Measurements from ENCODE around the gene TCOF1.
A peak's percentile ranks its signal among the peaks of the same experiment; 100 is the strongest.

TCOF1 gene

DNA sequence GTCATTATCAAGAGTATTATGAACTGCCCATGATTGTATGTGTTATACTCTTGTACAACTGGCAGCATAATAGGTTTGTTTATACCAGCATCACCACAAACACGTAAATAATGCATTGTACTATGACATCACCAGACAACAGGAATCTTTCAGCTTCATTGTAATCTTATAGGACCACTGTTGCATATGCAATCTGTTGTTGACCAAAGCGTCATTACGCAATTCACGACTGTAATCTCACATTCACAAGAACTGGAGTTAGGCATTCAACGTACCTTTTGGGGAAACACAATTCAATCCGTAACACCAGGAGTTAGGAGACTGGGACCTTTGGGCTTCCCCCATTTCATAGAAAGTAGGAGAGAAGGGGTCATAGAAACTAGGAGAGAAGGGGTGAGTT, 34.4 kb upstream of the TCOF1 start:
- DNase-seq = no peak

DNA sequence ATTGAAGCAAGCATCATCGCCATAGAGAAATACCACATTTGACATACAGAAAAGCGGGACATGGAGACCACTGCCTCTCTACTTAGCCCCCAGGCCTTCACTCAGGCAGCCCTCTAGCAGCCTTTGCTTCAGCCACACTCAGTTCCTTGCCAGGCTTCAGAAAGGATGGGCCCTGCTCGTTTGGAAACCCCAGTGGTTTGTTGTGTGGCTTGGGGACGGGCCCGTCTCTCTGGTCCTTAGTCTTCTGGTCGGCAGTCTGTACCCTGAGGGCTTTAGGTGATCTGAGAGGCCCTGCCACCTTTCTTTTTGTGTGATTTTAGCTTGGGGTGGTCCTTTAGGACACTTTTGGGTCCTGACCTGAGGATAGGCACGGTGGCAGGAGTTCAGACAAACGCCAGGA, 33.7 kb upstream of the TCOF1 start:
- no peak for DNase-seq

DNA sequence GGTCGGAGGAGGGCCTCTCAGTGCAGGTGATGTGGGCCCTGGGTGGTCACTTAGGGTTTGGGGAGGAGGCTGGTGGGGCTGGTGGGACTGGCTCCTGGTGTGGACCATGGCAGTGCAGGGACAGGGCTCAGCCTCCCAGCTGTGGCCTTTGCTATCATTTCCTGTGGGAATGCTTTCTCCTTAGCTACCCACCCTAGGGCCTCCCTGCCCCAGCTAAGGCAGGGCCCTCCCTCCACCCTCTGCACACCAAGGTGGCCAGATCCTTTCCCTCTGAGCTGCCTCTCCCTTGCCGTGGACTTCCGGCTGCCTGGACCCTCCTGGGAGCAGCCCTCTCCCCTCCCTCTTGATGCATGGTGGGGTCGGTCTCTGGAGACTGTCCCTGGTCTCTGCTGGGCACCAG, 32.1 kb upstream of the TCOF1 start:
- DNase-seq = no peak

DNA sequence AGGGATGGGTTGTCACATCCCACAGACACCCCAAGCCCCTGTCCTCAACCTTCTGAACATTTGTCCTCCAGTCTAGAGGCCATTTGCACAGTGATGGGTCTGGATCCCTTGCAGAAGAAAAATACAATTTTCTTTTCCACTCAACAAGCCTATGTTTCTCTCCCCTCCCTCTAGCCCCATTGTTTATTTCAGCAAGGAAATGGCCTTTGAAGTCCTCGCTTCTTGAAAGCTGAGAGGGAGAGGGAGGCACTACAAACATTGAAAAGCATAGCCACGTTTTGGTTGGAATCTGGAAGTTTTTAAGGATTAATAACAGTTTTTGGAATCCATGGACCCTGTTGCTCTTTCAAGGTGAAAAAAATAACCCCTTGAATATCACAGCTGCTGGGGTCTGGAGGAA, 30.8 kb upstream of the TCOF1 start:
- DNase-seq = no peak

DNA sequence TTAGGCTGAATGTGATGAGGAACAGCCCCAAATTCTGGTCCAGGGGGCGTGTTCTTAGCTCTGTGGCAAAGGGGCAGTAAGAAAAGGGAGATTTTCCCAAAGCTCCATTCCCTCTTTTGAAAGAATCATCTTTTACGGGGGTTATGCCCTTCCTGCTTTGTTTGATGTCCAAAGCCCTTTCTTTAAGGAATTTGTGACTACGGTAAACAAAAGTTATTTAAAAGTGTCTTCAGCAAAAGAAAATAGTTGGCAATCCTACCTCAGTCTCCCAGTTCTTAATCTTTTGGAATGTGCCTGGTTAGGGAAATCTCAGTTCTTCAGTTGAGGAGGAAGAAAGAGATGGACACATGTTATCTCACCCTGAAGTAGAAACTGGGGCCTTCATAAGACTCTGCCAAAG, 30.4 kb upstream of the TCOF1 start:
- no peak for DNase-seq

DNA sequence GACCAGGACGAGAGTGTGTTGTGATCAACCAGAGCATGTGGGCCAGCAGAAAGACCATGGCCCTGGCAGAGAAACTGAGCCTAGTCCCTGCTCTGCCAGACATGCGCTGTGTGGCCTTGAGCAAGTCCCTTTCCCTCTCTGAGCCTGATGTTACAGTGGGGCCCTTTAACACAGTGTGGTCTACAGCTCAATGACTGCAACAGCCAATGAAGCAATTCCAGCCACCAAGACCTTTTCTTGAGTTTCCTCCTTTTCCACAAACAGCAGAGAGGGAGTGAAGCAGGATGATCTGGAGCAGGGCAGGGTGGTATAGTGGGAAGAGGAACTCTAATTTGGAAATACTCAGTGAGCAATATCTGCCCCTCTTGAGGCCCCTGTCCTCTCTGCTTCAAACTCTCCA, 29.0 kb upstream of the TCOF1 start:
- no peak for DNase-seq

DNA sequence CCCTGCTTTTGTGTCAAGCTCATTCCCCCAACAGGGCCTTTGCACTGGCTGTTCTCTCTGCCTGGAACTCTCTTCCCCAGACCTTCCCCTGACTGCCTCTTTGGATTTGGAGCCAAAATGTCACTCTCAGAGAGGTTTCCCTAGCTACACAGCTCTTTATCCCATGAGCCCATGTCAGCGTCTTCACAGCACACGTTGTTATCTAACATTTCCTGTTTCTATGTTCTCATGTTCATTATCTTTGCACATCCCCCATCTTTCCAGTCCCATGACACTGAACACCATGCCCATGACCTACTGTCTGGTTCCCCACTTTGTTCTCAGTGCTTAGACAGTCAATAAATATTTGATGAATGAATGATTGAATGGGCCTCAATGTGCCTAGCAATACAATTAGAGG, 28.5 kb upstream of the TCOF1 start:
- DNase-seq = no peak

DNA sequence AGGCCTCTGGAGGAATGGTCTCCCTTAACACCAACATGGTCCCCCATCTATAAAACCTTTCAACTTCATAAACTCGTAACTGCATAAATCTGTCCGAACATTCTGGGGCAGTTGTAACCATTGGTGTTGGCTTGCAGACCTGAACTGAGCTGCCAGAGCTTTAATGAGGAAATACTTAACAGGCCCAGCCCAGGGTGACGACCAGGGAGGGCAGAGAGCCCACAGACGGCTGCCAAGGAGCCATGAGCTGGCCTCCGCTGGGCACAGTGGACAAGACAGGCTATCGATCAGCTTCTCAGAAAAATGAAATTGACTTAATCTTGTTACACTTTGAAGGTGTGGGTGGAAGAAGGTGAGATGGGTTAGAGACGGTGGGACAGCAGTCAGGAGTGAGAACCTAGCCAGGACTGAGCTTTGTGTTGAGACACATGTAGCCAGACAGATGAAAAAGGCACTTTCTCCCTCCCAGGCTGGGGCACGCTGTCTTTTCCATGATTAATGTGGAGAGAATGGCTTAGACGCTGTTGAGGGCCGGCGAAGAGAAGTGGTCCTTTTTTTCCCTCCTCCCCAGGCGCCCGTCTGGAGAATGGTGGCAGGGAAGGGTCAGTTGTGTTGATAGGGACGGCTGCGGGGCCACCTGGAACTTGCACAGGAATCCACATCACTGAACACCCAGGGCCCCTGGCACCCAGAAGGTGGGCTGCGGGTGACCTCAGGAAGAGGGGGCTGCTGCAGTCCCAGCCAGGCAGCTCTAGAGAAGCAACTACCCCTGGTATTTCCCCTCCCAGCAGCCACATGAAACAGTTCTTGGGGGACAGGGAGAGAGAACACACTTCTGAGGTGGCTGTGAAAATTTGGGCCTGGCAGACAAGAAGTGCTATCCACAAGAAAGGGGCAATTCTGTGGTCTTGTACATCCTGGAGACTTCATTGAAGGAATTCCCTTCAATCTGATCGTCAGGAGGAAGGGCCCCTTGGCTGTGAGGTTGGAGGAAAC, 27.3 kb upstream of the TCOF1 start:
- no peak for DNase-seq

DNA sequence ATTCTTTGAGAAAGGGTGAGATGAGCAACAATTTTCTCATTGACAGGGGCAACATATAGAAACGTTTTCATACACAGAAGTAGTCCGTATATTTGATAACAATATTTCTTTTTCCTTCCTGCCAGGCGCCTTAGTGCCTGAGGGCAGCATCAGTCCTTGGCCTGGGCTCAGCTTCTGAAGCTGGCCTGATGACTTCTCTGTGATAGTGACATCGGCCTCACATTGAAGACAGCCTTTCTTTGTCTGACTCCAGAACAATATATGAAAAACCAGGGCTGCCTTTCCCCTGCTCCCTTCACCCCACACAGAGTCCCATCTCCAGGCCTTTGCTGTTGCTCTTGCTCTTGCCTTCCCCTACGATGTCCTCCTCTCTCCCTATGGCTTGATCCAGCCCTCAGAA, 24.1 kb upstream of the TCOF1 start:
- no peak for DNase-seq

DNA sequence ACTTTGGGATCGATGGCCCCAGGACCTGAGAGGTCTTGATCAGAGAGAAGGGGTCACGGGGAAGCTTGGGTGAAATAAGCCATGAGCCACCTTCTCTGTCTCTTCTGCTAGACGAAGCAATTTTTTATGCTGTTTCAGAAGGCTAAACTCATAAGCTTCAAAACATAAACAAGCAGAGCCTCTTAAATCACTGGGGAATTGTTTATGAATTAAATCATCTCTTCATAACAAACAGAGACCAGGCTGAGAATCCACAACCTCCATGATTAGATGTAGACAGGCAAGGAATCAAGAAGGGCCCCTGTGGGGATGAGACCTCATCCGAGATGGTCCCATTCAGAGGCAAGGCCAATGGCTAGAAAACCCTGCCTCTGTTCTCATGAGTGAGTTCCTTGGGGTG, 21.7 kb upstream of the TCOF1 start:
- DNase-seq = no peak

DNA sequence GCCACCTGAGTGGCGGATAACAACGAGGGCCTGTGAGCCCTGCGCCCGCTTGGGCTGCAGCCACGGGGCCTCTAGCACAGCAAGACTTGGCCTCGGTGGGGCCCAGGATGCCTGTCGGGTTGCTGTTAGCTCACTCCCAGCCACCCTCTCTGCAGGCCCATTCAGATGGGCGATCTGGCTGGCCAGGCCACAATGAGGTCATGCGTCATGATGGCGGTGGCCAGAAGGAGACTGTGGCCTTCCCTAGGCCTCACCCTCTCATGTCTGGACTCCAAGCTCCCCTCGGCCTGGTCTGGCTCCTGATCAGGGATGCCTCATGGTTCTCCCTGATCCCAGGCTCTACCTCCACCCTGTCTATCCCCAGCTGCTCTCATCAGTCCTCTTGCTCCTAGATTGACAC, 19.0 kb upstream of the TCOF1 start:
- no peak for DNase-seq

DNA sequence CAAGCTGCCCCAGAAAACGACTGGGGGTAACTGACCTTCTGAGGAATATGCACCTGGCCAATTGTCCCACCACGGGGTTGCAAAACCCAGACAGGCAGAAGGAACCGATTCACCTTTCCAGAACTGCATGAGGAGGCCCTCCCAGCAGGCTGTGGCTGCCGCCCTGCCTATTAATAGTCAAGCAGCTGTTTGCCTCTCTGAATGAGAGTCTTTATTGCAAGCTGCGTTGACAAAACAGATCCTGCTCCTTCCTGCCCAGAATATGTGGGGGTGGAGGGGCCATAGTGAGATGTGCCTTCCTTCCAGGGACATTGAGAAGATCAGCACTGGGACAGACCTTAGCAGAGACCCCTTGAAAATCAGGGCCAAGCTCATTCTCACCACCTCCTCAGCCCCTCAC, 18.3 kb upstream of the TCOF1 start:
- peak; percentile 4 for DNase-seq

DNA sequence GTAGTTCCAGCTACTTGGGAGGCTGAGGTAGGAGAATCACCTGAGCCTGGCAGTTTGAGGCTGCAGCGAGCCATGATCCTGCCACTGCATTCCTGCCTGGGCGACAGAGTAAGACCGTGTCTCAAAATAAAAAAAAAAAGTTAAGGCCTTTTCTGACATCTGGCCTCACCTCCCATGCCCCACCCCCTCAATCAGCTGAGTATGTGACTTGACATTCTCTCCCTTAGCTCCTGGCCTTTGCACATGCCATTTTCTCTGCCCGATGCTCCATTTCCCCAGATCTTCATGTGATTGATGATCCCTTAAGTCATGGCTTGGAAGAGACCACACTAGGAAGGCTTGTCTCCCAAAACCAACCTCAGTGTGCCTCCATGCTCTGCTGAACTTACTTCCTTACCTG, 17.7 kb upstream of the TCOF1 start:
- DNase-seq = no peak

DNA sequence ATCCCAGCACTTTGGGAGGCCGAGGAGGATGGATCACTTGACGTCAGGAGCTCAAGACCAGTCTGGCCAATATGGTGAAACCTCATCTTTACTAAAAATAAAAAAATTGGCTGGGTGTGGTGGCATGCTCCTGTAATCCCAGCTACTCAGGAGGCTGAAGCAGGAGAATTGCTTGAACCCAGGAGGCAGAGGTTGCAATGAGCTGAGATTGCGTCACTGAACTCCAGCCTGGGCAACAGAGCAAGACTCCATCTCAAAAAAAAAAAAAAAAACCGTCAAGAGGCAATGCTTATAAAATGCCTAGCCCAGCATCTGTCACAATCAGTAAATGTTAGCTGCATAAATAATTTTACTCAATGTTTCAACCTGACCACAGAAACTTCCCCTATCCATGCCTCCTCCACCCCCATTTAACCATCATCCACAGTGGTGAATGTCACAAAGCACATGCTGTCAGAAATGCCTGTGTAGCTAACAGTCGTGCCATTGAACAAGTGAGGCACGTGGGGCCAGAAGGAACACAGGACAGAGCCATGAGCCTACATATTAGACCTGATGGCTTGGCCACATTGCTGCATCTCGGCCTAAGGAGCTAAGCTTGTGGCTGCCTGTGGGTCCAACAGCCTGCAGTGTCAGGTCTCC, 16.8 kb upstream of the TCOF1 start:
- no peak for DNase-seq

DNA sequence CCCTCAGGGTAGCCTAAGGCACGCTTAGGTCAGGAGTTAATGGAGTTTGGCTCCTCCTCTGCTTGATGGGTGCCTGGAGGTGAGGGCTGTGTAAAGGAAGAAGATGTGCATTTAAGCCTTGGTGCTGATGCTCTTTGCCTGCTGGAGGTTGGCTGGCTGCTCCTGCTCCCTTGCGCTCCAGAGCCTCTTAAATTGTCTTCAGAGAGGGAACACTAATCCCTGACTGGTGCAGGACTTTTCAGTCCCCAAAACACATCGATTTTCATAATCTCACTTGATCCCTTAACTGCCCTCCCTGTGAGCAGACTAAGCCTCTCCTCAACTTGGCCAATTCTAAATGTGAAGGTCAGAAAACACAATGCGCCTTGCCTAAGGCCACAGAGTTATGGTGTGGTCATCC, 16.2 kb upstream of the TCOF1 start:
- DNase-seq = no peak

DNA sequence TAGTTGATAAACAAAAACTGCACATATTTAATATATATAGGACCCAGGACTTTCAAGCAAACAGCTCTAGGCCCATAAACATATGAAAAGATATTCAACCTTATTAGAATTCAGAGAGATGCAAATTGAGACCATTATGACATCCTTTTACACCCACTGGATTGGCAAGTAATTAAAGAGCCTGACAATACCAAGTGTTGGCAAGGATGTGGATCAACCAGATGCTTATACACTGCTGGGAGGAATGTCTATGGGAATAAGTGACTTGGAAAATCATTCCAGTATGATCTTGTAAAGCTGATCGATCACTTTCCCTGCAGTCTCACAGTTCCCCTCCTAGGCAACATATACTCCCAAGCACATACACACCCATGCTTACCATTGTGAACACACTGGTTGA, 15.5 kb upstream of the TCOF1 start:
- DNase-seq = no peak

DNA sequence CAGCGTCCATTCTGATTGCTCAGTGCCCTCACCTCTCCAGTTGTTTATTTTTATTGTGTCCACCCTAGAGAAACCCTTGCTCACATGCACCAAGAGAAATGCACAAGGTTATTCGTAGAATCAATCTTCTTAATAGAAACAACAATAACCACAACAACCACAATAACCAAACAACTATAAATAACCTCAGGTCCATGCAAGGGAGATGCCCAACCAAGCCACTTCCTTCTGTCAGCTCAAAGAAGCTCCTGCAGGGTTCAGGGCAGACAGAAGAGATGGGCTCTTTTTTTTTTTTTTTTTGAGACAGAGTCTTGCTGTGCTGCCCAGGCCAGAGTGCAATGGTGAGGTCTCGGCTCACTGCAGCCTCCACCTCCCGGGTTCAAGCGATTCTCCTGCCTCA, 14.9 kb upstream of the TCOF1 start:
- DNase-seq = no peak

DNA sequence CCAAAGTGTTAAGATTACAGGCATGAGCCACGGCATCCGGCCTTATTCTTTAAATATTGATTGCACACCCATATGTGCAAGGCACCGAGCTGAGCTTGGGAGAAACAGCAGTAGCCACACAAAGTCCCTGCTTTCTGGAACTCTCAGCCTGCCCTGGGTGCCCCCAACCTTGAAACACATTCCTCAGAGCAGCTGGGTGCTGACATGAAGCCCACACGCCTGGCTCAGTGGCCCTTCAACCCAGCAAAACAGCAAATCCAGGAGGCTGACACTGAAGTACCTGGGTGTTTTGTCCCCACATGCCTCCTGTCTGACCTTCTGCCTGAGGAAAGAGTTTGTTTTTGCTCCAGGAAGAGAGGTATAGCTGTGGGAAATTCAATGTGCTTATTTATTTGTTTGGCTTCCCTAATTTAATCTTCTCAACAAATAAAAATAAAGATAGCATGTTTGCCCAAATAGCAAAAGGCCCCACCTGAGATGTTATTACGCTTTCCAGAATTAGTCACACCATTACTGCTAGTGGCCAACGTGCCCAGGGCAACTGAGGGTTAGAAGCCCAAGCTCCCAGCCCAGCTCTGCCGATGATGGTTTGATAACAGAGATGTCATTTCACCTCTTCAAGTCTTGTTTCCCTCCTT, 13.4 kb upstream of the TCOF1 start:
- DNase-seq = no peak

DNA sequence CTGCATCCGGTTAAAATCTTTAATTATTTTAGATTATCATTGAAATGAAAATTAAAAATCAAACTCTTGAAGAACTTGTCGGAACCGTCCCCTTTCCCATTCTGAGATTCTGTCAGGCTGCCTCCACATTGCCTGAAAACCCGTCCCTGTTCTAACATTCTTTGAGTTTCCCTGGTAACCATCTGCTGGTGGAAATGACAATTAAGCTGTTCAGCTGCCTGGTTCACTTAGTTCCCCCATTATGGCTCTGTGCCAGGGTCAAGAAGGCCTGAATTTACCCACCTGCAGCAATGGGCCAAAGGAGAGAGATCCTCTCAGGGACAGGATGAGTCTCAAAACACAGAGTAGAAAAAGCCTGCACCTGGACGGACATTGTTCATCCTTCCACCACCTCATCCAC, 11.8 kb upstream of the TCOF1 start:
- peak; percentile 47 for DNase-seq

DNA sequence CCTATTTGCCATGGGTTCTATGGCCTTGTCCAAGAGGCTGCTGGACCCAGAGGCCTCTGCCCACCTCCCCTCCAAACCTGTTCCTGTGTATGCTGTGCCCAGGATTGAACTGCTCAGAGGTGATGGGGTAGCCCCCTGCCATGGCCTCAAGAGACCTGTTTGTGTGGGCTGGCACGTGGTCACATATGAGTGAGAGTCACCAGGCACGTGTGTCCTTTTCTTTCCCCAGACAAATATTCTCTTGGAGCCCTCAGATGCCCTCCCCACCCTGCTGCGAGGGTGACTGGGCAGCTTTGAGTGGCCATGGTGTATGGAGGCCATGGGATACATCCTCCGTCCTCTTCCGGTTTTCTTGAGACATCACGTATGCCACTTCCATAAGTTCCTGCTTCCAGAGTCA, 10.9 kb upstream of the TCOF1 start:
- no peak for DNase-seq

DNA sequence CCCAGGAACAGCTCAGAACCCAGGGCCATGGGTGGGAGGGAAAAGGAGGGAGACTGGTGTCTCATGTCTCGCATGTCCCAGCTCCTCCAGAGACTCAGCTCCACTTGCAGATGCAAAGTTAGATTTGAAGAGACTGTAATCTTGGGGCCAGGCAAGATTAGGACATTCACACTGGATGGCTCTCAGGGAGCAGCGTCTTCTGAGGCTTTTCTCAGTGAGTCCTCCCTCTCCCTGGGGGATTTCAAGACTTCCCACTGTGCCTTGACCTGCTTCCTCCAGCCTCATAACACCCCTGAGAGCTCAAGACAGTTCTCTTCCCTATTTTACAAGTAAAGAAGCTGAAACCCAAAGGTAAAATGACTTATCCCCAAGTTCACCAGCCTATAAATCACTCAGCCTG, 10.5 kb upstream of the TCOF1 start:
- DNase-seq = no peak

DNA sequence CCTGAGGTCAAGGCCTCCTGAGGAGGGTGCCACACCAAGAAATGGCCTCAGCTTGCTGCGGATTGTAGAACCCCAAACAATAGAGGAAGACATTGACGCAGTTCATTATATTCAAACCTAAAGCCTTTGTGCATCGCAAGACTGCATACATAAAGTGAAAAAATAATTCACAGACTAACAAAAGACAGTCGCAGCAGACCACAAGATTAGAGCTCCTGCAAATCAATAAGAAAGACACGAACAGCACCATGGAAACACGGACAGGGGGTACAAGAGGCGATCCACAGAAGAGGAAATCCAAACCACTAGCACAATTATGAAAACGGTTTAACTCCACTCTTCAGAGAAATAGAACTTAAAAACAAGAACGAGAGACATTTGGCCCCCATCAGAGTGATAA, 10.0 kb upstream of the TCOF1 start:
- DNase-seq = no peak

DNA sequence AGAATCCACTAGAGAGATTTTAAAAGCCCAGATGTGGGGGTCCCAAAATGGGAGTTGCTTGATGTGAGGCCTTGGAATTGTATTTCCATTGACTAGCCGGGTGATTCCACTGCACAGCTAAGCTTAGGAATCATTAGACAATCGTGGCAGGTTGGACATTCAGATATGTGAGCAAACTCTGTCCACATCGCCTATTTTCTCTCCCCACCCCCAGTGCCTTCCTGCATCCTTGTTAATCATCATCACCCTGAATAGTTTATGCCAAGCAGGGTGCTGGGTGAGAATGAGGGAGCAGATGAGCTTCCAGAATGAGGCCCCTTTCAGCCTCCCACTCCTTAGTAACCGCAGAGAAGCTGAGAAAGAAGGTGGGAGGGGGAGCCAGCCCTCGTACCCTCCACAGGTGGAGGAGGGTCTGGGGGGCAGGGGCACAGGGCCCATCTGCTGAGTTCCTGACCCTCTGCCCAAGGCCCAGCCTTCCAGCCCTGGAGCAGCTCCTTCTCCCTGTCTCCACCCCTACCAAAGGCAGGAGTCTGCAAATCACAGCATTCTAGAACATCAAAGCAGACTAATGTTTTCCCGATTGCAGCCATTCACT, 7.7 kb upstream of the TCOF1 start:
- no peak for DNase-seq
